Measurements from ENCODE around the gene SLC2A2.

SLC2A2 gene

DNA sequence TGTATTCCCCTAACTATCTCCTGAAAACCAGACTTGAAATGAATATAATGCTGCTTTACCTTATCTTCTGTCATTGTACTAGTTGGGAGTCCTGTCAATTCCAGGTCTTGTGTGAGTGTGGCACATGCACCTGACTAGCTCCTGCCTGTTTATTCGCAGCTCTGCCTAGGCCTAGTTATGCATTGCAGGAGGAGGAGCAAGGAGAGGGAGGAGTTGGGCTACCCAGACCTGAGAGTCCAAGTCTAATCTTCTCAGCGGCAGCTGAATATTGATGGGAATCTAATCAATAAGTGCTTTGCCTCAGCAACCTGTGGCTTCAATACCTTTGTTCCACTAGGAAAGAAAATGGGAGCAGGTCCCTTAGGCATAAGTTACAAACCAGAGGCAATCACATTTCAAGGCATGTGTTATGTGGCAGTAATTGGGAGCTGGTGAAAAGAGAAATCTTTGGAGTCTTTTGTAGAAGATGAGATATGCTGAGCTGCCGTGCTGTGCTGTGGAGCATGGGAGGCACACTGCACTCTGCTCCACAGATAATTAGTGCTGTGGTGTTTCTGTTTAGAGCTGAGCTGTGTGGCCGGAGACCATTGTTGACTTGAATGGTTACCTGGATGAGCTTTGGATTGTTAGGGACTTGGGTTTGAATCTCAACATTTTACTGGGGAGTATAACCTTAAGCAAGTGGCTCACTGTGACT, at the start of gene SLC2A2:
TSS of gene SLC2A2 (minus strand) at position 124 of the 697 bp plus-strand sequence. CDS start at position 74, 50 bp downstream.
- no peak for DNase-seq (ENCODE audit: low read depth)

DNA sequence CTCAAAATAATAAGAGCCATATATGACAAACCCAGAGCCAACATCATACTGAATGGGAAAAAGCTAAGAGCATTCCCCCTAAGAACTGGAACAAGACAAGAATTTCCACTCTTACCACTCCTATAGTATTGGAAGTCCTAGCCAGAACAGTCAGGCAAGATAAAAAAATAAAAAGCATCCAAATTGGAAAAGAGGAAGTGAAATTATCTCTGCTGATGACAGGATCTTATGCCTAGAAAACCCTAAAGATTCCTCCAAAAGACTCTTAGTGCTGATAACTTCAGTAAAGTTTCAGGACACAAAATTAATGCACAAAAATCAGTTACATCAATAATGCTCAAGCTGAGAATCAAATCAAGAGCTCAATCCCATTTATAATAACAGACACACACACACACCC, 45.9 kb upstream of the SLC2A2 start:
- no peak for DNase-seq (ENCODE audit: low read depth)

DNA sequence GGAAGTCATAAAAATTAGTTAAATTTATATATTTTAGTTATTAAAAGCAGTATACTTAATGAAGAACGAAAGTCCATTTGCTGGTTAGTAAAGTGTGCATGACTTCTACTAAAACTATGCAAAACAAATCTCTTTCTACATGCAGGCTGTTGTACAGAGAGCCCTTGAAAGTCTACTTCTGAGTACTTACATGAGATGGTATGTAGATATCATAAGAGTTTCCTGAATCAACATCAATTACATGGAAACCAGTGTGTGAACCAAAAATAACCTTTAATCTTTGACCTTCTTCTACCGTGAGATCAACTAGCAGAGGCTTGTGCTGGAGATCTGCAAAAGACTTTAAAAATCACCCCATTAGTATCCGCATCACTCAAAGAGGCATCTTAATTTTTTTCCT, 42.1 kb upstream of the SLC2A2 start:
- DNase-seq (ENCODE audit: low read depth) = no peak

DNA sequence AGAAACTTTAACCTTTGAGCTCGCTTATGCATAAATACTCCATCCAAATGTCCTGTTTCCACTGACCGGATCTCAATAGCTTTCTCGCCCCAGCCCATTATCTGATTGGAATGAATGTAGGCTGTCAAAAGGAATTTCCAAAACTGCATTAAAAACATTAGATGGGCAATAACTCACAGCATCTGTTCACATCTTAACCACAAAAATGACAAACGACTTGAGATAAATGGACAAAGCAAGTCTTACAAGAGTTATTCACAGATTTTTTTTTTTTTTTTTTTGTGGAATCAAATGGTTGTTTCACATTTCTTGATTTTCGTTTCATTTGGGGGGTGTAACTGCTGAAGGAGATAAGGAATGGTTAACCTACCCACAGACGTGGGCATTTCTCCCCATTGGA, 39.7 kb upstream of the SLC2A2 start:
- no peak for DNase-seq (ENCODE audit: low read depth)

DNA sequence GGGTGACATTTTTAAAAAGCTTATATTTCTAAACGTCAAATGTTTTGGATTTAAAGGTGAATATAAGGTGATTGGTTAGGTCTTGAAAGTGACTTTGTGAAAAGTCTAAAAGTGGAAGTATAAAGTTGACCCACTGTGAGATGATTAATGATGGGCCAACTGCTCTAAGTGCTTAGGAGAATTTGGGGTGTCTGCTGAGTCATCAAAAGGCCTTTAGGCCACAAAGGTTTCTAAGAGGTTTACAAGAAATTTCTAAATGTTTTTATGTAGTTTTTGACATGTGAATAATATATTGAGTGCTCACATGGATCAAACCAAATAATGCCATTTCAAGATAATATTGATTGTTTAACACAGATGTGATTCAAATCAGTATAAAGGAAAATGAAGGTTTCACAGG, 39.2 kb upstream of the SLC2A2 start:
- no peak for DNase-seq (ENCODE audit: low read depth)

DNA sequence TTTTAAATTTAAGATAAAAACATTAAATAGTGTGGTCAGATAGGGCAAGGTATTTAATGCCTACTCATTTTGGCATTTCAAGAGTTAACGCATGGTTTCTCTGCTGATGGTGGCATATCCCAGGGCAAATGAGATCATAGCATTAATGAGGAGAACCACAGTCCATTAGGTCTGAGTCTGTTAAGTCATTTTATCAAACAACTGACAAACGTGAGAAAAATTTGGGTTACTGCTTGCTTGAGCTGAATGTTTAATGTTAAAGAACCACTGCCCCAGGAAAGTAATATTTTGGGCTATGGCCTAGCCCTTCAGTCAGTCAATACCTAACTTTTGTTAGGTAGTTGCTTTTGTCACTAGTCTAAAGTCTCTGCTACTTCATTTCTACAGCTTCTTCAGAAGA, 37.9 kb upstream of the SLC2A2 start:
- no peak for DNase-seq (ENCODE audit: low read depth)

DNA sequence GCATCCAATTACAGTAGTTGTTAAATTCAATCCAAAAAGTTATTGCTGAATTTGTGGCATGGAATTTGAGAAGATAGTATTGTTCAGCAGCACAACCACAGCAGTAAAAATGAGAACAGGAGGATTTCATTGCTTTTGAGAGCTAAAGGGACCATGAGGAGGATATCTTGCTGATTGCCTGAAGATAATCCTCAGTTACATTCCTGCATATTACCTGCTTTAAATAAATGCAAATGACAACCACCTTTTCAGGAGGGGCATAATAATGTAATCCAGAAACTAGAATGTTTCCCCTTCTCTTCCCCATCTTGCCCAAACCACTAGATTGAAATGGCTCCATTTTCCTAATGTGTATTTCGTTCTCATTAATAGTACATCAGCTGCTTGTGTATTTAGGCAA, 35.2 kb upstream of the SLC2A2 start:
- no peak for DNase-seq (ENCODE audit: low read depth)

DNA sequence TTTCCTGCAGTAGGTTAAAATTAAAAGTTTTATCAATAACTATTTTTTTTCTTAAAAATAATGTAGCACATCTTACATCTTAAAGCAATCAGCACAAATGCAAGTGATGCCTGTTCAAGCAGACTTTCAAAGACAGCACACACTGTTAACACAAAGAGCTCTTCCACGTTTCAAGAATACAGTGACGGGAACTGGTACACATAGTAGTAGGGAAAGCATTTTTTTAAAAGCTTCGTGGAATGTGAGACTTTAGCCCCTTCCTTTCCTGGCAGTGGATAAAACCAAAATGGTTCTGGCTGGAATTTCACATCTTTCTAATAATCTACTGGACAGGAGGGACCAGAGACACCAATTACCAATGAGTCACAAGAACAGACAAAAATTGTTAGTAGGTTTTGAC, 33.5 kb upstream of the SLC2A2 start:
- DNase-seq (ENCODE audit: low read depth) = no peak

DNA sequence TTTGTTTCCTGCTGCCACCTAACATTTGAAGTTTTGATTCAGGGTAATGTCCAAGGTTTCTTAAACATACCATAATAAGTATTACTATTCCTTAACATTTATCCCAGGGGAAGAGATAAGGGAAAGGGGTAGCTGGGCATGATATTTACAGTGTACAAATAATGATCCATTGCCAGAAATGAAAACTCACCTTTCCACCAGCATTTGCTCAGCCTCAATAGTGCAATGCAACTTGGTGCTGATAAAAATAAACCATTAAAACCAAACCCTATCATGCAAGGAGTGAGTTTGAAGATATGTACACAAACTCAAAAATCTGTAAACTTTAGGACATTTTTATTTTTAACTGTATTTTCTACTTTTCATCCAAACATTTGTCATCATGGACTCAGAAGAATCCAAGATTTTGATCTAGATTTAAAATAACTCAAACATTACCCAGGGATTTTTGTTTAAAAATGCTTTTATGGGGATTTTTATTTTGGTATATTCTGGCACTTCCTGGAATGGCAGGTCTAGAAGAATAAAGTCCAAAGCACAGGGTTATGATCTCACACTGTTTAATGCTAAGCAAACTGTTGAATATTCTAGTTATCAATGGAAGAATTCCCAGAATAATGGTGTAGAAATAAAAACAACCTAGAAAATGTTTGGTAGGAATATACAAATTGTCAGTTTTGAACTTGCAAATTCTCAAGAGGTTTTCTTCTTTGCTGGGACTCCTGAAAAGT, 32.5 kb upstream of the SLC2A2 start:
- no peak for DNase-seq (ENCODE audit: low read depth)

DNA sequence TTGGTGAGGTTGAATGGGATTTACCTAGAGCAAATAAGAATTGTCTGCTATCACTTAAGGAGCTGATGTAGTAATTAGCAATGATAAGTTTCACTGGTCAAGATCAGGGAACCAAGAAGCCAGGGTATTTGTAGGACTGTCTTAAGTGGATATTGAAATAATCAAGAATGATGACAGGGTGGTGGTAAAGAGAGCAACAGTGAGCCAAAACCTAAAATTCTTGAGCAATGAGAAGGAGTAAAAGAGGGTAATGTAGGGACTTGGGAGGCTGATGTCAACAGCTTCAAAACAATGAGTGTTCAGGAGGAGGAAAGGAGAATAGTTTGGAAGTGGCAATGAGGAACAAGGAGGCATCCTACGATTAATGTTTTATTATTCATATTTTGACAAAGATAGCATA, 31.5 kb upstream of the SLC2A2 start:
- no peak for DNase-seq (ENCODE audit: low read depth)

DNA sequence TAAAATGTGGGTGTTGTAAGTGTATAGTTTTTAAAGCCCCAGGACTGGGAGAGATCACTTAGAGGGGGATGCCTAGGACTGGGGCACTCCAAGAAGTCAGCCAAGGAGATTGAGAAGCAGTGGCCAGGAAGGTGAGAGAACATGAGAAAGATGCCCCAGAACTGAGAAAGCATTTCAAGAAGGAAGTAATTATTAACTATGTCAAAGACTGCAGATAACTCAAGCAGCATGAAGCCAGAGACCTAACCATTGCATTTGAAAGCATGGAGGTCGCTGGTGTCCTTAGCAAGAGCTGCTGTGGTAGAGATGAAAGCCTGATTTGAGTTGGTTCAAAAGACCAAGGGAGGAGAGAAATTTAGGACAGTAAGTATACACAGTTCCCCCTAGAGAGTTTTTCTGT, 30.6 kb upstream of the SLC2A2 start:
- no peak for DNase-seq (ENCODE audit: low read depth)

DNA sequence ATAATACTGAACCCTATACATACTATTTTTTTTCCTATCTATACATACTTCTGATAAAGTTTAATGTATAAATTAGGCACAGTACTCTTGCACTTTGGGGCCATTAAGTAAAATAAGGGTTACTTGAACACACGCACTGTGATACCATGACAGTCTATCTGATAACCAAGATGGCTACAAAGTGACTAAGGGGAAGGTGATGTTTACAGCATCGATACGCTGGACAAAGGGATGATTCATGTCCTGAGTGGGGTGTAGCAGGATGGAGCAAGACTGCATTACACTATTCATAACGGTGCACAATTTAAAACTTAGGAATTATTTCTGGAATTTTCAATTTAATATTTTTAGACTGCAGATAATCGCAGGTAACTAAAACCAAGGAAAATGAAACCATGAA, 30.0 kb upstream of the SLC2A2 start:
- DNase-seq (ENCODE audit: low read depth) = no peak

DNA sequence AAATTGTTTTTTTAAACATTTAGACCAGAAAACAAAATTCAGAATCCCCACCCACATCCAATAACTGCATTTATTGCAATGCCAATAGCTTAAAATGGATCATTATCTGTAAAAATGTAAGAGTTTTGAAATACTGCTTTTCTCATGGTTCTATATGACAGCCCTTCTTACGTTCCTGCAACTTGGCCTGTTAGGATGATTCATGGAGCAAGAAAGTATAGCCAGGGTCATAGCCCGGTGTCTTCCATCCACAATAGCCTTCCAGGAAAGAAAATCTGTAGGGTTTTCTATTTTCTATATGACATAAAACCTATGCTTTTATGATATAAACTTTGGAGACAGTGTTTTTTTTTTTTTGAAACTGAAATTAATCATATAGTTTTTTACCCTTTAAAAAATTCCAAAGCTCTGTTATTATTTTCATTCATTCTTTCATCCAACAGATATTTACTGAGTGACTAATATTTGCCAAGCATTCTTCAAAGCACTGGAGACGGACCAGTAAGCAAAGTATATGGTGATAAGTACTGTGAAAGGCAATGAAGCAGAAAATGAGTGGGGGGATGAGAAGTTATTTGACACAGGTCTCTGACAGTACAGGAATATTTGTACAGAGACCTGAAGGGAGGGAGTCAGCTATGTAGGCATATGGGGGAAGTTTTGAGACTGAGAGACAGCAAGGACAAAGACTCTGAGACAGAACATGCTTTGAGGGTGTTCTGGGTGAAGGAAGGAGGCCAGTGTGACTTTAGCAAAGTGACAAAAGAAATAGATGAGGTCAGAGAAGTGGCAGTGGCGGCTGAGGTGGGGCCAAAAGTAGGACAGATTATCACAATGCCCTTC, 29.0 kb upstream of the SLC2A2 start:
- DNase-seq (ENCODE audit: low read depth) = no peak

DNA sequence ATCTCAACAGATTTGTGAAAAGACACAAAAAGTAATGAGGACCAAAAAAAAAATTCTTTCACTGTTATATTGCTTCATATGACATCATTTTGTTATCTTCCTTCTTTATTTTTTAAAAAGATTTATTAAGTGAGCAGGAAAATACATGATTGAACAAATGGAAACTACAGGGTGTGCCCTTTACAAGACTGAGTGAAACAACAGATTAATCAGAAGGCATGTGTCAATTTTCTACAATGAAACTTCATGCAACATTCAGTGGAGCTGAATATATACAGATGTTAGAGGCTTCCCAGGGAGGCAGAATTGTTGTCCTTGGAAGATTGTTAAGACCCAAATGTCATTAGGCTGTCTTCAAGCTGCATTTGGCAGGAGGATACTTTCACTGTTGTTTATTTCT, 28.4 kb upstream of the SLC2A2 start:
- DNase-seq (ENCODE audit: low read depth) = no peak

DNA sequence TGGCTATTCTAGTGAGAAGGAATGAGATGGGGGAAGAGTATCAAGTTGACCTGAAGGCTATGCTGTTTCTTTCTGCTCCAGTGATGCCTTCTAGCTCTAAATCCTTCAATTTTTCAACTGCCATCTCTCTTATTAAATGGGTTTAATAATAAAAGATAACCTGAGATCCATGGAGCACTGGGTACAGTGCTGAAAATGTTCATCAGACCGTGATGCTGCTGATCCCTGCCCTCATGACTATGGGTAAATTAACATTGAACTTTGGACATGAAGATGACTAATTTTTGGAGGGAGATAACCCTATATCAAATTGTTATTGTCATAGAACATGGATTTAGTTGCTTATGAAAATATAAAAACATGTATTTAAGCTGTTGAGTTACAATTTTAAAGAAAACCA, 27.7 kb upstream of the SLC2A2 start:
- no peak for DNase-seq (ENCODE audit: low read depth)

DNA sequence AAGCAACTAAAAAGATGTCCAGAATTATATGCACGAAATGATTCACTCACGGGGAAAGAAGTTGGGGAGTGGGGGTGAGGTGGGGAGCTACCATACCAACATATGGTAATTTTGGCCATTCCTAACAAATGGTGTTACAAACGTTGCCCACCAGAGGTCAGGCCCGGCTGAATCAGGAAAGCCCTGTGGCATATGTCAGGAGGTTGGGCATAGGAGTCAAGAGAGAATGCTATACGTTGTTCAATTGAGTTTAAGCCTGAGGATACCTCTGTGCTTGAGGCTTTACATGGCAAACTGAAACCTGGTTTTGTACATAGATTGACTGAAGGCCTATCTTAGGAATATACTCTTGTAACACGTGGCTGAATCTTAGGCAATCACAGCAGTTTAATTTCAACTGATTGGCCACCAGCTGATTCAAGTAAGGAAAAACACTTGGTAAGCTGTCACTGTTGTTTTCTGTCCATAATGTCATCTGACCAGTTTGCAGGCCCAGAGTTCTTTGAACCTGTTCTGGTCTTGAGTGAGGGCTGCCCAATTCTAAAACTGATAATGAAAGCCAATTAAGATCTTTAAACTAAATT, 23.4 kb upstream of the SLC2A2 start:
- no peak for DNase-seq (ENCODE audit: low read depth)

DNA sequence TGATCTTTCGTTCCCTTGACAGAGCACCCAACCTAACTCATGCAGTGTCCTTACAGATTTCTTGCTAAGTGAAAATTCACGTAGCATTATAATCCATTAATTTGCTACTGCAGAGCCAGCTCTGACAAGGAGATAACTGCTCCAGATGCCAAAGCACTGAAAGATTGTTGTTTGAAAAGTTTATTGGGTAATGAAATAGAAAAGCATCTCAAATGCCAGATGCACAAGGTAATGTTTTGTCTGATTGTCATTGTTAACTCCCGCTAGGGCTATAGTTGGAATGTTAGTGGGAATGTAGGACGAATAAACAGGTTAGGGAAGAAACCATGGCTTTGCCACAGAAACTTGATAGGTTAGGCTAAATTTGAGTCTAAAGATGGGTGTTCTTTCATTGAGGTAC, 20.2 kb upstream of the SLC2A2 start:
- DNase-seq (ENCODE audit: low read depth) = no peak

DNA sequence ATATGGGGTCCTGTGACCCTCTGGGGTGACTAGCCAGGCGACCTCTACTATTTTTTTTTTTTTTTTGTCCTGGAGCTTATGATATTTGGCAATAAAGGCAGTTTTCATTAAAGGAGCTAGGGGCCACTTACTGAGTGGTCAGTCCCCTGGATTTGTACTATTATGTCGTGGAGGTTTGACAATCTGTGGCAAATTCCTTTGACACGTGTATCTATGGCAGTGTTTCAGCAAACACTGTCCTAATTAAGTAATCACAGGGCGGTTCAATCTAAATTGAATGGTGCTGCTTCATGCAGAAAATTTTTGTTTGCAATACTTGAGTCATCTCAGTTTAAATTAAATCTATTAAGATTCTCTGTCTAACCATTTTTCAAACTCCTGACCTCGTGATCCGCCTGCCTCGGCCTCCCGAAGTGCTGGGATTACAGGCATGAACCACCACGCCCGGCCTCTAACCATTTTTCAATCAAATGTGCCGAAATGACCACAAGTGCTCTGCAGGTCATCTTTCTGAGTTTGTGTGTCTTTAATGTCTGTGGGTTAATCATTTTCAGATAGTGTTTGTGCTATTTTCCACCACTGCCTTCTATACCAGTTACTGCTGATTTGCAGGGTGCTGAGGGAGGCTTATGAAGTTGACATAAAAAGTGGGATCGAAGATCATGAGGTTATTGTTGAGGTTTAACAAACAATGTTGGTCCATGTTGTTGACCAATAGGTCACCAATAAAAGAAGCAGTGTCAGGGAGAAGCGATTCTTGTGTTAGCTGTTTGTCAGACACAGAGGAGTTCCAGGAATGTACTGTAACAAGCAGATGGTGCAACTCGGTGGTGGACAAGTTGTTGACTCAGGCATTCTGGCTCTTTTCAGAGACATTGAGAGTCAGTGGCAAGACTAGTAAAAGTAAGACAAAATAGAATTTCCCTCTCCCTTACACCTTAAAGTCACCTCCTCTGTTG, 18.6 kb upstream of the SLC2A2 start:
- no peak for DNase-seq (ENCODE audit: low read depth)

DNA sequence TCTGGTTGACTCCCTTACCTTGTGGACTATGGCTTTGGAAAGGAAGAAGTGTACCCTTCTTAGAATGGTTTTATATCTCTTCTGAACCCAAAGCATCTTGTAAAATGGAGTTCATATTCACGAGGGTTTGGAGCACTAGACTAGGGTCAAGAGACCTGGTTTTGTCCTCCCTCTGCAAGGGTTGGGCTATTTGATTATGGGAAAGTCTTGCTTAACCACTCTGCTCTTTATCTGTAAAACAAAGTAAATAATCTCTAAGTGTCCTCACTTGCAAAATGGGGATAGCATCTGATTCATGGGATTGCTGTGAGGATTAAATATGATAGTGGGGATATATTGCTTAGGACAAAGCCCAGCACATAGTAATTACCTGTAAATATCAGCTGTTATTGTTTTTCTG, 17.9 kb upstream of the SLC2A2 start:
- DNase-seq (ENCODE audit: low read depth) = no peak

DNA sequence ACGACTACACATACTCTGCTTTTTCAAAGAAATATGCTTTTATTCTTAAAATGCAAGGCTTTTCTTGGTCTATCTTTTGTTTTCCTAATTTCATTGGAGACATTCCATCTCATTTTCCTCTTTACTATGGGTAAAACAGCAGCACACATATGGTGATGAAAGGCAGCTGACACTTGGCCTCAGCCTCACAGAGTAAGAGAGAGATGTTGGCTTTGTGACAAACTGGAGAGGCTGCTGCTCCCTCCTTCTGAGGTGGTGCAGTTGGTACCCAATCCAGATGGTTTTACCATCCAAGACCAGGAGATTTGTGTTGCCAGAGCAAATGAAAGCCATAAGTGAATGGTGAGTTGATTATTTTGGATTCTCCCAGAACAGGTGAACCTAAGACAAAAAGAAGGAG, 13.2 kb upstream of the SLC2A2 start:
- no peak for DNase-seq (ENCODE audit: low read depth)

DNA sequence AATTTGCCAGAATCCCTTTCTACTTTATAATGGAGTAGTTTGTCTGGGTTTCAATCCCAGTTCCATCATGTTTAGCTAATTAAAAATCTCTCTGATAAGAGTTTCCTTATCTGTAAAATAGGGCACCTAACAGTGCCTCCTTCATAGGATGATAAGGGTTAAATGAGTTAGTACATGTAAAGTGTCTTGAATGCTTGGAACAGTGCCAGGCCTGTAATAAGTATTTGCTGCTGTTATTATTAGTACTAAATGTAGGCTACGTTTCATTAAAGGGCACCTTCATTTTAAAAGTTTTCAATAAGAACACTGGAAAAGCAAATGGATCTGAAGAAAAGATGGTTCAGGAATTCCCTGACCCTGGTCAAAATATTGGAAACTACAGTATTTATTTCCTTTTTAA, 11.8 kb upstream of the SLC2A2 start:
- no peak for DNase-seq (ENCODE audit: low read depth)

Data from HS-27A (cell line).